Stimulated activated effector memory CD8-positive, alpha-beta T cell treated with anti-CD3 and anti-CD28 coated beads, Interleukin-12 subunit alpha, Interleukin-12 subunit beta, amount 100 ng/mL, for 72 hours (primary cell): ENCODE measurements around the gene MOB2.
"Not testable (repeated sequence)": the region's sequence is repeated elsewhere in the genome, so short reads cannot be mapped to it uniquely, and the experiment has no call there.

Experiments
- ATAC-seq: fragments of 150-1000 bp; cut with Tn5 transposase; 2 replicates; pipeline ENCODE4 v1.10.0; 2021
- DNase-seq, 2 donors: peaks; one replicate each; pipeline ENCODE4 v3.0.0; 2021 to 2022; ENCODE audit warnings: low spot score in 2 of 2
- H3K27ac Mint-ChIP-seq: one replicate; pipeline ENCODE4 v1.8.0; 2022; ENCODE audit warnings: mild to moderate bottlenecking, mixed read lengths
- H3K36me3 Mint-ChIP-seq: one replicate; pipeline ENCODE4 v1.8.0; 2022; ENCODE audit warnings: mild to moderate bottlenecking, mixed read lengths
- H3K4me1 Mint-ChIP-seq: one replicate; pipeline ENCODE4 v1.8.0; 2022; ENCODE audit warnings: mixed read lengths
- H3K4me3 Mint-ChIP-seq: one replicate; pipeline ENCODE4 v1.8.0; 2022; ENCODE audit warnings: mild to moderate bottlenecking, mixed read lengths
- H3K9me3 Mint-ChIP-seq: one replicate; pipeline ENCODE4 v1.8.0; 2022; ENCODE audit warnings: mixed read lengths

MOB2 gene

DNA sequence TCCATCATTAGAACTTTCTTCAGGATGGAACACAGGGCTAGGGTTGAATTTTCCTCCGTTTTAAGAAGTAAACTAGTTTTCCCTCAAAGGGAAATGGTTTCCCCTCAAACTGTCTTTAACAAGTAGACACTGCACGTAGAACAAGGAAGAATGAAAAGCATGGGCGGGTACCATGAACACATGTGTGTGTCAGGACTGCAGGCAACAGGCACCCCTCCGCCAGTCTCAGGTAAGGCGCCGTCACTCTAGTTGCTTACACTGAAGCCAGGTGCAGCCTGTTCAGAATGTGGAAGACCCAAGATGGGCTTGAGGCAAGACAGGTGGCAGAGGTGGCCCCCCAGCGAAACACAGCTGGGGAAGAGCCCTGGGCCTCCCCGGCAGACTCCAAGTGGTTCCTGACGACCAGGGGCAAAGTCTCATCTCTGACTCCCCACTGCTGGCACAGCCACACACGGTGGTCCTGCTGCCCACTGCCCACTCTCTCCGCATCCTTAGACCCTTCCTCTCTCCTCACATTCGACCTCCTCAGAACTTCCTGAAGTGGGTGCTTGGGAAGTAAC lies 25.4 kb upstream of the MOB2 start:
- Mint-ChIP-seq H3K36me3 (no peaks in the 10 kb centered on the region), H3K4me1 (peaks cover 77% of the 10 kb centered on the region), H3K9me3 (no peaks in the 10 kb centered on the region), H3K4me3 (no peak overlapping the region), H3K27ac (peak overlapping the region; percentile 74)
- ATAC-seq, result no peak
- no peak for DNase-seq

DNA sequence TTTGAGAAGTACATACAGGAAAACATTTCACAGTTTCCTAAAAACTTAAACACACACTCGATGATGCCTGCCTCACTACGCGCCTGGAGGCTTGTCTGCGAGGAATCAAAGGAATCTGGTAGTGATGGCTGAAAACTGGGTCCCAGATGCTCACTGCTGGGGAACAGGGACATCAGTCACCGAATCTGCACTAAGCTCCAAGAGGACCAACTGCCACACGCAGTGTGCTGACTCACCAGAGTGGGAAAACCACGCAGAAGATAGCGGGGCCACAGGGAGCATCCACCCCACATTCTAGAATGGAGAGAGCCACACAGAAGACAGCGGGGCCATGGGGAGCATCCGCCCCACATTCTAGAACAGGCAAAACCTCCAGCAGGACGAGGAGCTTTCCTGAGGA lies 24.3 kb upstream of the MOB2 start:
- peak overlapping the region; percentile 74 for H3K27ac Mint-ChIP-seq
- ATAC-seq (no peak), DNase-seq (no peak)
- no peaks in the 10 kb centered on the region for H3K36me3 Mint-ChIP-seq
- no peak overlapping the region for H3K4me3 Mint-ChIP-seq
- peaks cover 76% of the 10 kb centered on the region for H3K4me1 Mint-ChIP-seq
- H3K9me3 Mint-ChIP-seq, result no peaks in the 10 kb centered on the region

DNA sequence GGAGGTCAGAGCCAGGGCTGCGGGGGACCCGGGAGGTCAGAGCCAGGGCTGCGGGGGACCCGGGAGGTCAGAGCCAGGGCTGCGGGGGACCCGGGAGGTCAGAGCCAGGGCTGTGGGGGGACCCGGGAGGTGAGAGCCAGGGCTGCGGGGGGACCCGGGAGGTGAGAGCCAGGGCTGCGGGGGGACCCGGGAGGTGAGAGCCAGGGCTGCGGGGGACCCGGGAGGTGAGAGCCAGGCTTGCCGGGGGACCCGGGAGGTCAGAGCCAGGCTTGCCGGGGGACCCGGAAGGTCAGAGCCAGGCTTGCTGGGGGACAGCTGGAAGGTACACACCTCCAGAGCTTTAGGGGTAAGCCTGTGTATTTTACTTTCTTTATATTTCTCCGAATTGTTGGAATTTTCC lies 23.8 kb upstream of the MOB2 start:
- not testable (repeated sequence) for H3K4me3 Mint-ChIP-seq, H3K9me3 Mint-ChIP-seq, DNase-seq, H3K36me3 Mint-ChIP-seq, H3K27ac Mint-ChIP-seq, ATAC-seq
- peaks cover 70% of the 10 kb centered on the region for H3K4me1 Mint-ChIP-seq

DNA sequence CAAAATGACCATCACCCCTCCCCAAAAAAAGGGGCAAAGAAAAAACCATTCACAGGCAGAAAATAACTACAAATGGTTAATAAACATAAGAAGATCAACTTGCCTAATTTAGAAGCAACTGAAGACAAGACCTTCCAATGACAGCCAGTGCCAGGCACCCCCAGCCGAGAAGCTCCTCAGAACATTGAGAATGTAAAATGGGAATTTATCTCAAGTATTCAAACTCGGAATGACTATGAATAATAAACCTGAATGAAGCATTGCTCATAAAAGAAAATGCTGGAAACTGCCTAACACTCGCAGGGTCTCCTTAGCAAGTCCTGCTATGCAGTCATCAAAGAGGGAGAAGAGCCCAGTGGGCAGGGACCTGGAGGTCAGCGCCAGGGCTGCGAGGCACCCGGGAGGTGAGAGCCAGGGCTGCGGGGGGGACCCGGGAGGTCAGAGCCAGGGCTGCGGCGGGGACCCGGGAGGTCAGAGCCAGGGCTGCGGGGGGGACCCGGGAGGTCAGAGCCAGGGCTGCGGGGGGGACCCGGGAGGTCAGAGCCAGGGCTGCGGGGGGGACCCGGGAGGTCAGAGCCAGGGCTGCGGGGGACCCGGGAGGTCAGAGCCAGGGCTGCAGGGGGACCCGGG lies 23.2 kb upstream of the MOB2 start:
- no peak overlapping the region for H3K4me3 Mint-ChIP-seq
- H3K9me3 Mint-ChIP-seq, result no peaks in the 10 kb centered on the region
- DNase-seq (no peak), ATAC-seq (no peak)
- peaks cover 67% of the 10 kb centered on the region for H3K4me1 Mint-ChIP-seq
- H3K36me3 Mint-ChIP-seq, result no peaks in the 10 kb centered on the region
- peak overlapping the region; percentile 56 for H3K27ac Mint-ChIP-seq

DNA sequence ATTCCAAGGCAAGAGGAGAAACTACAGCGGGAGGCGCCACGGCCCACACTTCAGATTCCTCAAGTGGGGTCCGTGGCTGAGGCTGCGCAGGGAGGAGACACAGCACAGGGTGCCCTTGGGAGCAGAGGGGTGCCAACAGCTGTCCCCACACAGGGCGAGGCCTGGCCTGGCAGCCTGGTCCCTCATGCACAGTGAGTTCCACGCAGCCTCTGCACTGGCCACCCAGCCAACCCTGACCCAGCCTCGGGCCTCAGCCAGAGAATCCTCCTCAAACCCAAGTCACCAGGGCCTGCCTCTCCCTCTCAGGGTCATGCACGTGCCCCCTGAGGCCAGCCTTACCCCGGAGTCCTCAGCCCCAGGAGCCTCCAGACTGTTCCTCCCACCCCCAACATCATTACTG lies 22.4 kb upstream of the MOB2 start:
- DNase-seq, result no peak
- Mint-ChIP-seq H3K27ac (peak overlapping the region; percentile 56), H3K36me3 (no peaks in the 10 kb centered on the region), H3K4me1 (peaks cover 67% of the 10 kb centered on the region), H3K4me3 (no peak overlapping the region), H3K9me3 (no peaks in the 10 kb centered on the region)
- ATAC-seq, result no peak

DNA sequence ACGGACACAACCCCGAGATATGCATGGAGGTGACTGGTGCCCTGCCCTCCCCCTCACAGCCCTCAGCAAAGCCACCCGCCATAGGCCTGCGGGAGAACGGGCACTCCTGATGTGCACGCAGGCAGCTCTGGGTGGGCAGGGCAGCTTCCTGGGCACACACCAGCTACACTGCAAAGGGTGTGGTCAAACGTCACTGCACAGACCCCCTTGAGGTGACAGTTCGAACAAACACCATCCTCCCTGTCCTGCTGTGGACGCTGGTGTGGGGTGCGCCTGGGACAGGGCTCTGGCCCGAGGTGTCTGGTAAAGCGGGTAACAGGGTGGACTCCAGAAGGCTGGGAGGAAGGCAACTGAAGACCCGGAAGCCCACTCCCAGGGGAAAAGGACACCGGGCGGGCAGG lies 21.9 kb upstream of the MOB2 start:
- Mint-ChIP-seq H3K4me3 (no peak overlapping the region), H3K4me1 (peaks cover 67% of the 10 kb centered on the region), H3K36me3 (no peaks in the 10 kb centered on the region), H3K9me3 (no peaks in the 10 kb centered on the region), H3K27ac (peak overlapping the region; percentile 56)
- DNase-seq (no peak), ATAC-seq (no peak)

DNA sequence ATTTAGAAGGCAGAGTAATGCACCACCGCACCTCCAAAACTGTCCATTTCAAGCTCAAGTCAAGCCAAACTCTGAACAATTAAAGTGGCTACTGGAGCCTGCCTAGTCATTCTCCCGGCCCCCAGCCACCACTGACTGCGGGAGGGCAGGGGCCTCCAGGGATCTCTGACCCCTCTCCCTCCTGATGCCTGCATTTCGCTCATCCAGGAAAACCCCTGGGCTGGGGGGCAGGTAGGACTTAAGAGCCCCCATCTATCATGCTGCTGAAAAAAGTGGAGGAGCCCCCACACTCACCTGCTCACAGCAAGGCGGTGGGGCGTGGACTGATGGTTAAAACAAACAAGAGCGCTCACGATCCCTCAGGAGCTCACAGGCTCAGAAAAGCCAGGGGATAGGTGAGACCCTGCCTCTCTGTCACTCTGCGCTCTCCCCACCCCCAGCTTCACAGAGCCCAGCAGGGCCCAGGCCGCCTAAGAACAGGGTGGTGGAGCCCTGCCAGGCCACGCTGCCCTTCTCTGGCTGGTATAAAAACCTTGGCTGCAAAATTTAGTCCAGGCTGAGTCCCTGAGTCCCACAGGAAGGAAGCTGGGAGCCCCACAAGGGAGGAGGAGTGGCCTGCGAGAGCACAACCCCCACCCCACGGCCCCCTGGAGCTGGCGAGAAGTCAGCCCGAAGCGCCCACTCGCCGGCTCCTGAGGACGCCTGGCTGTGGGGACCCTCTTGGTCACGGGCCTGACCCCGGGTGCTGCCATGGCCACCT lies 21.0 kb upstream of the MOB2 start:
- peak overlapping the region; percentile 83 for H3K27ac Mint-ChIP-seq
- ATAC-seq (no peak), DNase-seq (no peak)
- no peaks in the 10 kb centered on the region for H3K36me3 Mint-ChIP-seq
- peaks cover 70% of the 10 kb centered on the region for H3K4me1 Mint-ChIP-seq
- no peaks in the 10 kb centered on the region for H3K9me3 Mint-ChIP-seq
- no peak overlapping the region for H3K4me3 Mint-ChIP-seq

DNA sequence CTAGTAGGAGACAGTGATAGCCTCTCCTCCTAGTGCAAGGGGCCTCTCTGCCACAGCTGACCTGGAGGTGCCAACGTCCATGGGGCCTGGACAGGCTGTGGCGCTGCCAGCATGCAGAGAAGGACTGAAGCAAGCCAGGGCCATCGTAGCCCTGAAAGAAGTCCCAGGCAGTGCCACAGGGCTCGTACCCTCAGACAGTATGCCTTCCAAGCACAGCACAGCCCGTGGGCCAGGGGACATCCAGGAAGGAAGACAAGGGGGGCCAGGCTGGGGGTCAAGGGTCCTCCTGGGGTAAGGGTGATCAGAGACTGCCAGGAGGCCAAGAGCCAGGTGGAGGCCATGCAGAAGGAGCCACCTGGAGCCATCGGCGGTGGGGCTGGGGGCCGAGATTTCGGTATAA lies 20.4 kb upstream of the MOB2 start:
- Mint-ChIP-seq H3K27ac (peak overlapping the region; percentile 83), H3K4me1 (peaks cover 65% of the 10 kb centered on the region), H3K4me3 (no peak overlapping the region), H3K36me3 (no peaks in the 10 kb centered on the region), H3K9me3 (no peaks in the 10 kb centered on the region)
- ATAC-seq (no peak), DNase-seq (no peak)

DNA sequence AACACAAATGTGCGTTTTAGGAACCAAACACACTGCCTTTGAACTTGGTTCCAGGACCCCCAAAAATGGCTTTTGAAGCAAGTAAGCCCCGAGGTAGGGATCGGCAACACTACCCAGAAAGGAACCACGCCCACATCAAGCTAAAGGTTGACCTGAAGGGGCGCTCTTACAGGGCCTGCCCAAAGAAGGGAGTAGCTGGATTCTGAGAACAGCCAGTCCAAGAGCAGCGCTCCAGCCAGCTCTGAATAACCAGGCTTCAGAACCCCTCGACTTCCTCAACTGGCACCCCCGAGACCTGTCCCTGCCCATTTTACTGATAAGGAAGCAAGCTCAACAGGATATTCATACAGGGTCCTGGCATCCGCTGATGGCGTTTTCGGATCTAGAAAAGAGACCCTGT lies 18.9 kb upstream of the MOB2 start:
- H3K4me3 Mint-ChIP-seq, result no peak overlapping the region
- no peak for ATAC-seq
- peaks cover 73% of the 10 kb centered on the region for H3K4me1 Mint-ChIP-seq

DNA sequence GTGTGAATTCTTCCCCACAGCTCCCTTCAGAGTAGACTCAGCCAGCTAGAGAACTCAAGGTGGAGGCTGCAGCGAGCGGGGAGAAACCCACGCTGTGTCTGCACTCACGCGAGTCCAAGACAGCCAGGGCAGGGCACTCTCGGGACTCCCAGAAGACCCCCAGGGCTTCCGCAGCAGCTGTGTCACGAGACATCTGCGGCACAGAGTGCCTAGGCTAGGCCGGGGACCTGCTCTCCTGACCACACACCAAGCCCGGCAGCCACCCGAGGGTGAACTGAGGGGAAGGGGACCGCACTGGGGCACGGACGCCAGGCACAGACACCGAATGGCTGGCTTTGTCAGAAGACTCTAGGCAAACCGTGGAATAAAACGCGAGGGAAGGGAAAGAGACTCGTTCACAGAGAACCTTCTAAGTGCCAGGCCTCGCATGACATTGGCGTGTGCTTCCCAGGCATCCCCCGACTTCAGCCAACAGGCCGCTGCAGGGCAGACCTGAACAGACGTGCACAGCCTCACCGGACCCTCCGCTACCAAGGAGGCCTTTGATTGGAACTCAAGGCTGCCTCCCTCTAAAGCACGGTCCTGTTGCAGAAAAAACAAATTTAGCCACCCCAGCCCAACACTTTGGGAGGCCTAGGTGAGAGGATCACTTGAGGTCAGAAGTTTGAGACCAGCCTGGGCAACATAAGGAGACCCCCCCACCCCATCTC lies 18.2 kb upstream of the MOB2 start:
- Mint-ChIP-seq H3K4me1 (peaks cover 80% of the 10 kb centered on the region), H3K4me3 (no peak overlapping the region), H3K36me3 (no peaks in the 10 kb centered on the region), H3K27ac (peak overlapping the region; percentile 83), H3K9me3 (no peaks in the 10 kb centered on the region)
- no peak for ATAC-seq
- DNase-seq, result no peak

More for the DNA sequence above, 18.9 kb upstream of the MOB2 start:
- Mint-ChIP-seq H3K27ac (peak overlapping the region; percentile 83), H3K9me3 (no peaks in the 10 kb centered on the region), H3K36me3 (no peaks in the 10 kb centered on the region)
- no peak for DNase-seq

DNA sequence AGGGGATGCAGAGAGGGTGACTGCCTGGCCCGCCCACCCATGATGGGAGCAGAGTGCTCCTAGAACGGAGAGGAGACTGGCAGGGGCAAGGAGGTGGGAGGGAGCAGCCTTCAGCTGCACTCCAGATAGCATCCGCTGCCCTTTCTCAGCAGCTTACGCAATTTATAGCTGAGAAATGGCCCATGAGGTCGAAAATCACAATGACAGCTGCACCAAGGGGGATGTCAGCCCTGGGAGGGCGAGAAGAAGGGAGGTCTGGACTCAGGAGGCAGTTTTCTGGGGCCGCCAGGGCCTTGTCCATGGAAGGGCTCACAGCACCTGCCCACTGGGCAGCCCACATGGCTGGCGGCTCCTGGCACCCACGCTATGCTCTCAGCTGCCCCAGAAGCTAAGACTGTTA lies 17.6 kb upstream of the MOB2 start:
- peak overlapping the region; percentile 83 for H3K27ac Mint-ChIP-seq
- H3K9me3 Mint-ChIP-seq, result no peaks in the 10 kb centered on the region
- DNase-seq (no peak), ATAC-seq (no peak)
- H3K4me3 Mint-ChIP-seq, result no peak overlapping the region
- H3K4me1 Mint-ChIP-seq, result peaks cover 76% of the 10 kb centered on the region
- peaks cover 1% of the 10 kb centered on the region for H3K36me3 Mint-ChIP-seq

DNA sequence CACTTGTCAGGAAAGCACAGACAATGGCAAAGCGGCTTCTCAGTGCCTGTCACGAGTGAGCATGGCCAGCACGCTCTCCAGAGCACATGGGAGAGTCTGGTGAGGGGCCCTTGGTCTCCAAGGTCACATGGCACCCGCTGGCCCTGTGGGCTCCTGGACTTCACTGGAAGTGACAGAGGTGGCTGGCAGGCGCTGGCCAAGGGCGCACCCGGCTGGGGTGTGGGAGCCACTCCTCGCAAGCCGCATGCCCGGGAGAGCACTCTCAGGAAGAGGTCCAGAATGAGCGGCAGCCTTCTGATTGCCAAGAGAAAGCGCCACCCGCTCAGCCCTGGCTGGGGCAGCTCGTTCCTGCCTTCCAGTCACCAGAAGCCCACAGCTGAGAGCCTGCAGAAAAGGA lies 17.1 kb upstream of the MOB2 start:
- H3K27ac Mint-ChIP-seq, result peak overlapping the region; percentile 83
- H3K36me3 Mint-ChIP-seq, result peaks cover 6% of the 10 kb centered on the region
- DNase-seq (no peak), ATAC-seq (no peak)
- no peaks in the 10 kb centered on the region for H3K9me3 Mint-ChIP-seq
- H3K4me1 Mint-ChIP-seq, result peaks cover 76% of the 10 kb centered on the region
- H3K4me3 Mint-ChIP-seq, result no peak overlapping the region

DNA sequence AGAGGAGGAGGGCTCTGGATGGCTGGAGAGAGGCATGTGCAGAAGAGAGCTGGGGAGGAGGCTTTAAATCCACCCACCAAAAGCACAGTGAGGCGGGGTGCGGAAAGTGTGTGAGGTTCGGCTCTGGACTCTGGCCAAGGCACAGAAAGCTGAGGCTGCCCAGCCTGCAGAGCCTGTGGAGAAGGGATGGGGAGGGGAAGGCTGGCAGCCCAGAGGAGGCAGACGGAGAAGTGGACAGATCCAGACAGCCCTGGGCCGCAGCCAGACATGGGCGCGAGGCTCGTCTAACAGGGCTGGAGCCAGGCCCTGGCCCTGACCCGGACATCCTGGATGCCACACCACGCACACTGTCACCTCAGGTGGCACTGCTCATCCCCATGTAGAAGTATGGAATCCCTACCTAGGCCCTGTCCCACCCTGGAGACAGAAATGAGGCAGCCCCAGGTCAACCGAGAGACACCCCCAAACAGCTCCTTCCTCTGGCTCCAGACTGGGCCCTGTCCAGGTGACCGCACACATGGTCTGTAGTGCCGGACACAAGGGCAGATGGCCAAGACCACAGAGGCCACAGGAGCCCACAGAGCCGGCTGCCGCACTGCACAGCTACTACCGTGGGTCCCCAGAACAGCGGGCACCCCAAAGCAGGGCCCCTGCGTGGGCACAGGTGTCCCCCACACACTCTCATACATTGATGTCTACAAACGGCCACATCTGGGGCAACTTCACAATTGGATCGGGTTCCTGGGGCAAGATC lies 16.6 kb upstream of the MOB2 start:
- peaks cover 7% of the 10 kb centered on the region for H3K36me3 Mint-ChIP-seq
- ATAC-seq, result no peak
- H3K9me3 Mint-ChIP-seq, result no peaks in the 10 kb centered on the region
- no peak for DNase-seq
- H3K27ac Mint-ChIP-seq, result peak overlapping the region; percentile 83
- no peak overlapping the region for H3K4me3 Mint-ChIP-seq
- H3K4me1 Mint-ChIP-seq, result peaks cover 76% of the 10 kb centered on the region

DNA sequence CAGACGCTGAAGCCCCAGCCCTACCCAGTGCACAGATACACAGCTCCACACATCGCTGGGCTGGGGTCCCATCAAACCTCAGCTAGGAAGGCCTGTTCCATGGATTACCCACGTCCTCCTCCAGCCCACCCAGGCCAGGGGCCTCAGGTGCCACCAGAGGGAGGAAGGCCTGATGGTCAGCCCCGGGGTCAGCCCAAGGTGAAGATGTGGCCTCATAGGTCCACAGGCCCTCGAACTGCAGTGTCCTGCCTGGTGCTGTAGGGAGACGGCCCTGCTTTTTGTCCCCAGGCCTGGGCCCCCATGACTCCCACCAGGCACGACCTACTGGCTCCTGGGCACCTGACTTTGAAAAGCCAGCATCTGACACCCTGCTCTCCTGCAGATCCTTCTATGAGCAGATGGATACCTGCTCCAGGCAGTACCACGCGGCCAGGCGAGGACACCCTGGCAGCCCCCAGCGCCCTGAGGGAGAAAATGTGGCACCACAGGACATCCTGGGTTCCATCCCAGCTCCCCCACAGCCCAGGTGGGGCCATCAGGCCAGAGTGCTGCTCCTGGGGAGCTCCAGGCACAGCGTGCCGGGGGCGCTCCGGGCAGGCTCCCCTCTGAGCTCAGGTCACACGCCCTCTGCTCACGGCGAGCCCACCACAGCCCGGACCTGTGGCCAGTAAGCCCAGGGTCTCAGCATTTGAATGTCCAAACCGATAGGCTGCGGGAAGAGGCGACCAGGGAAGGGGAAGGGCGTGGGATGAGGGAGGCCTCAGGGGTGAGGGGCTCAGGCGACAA lies 15.8 kb upstream of the MOB2 start:
- ATAC-seq (no peak), DNase-seq (no peak)
- Mint-ChIP-seq H3K4me3 (no peak overlapping the region), H3K27ac (peak overlapping the region; percentile 83), H3K36me3 (peaks cover 7% of the 10 kb centered on the region), H3K4me1 (peaks cover 76% of the 10 kb centered on the region), H3K9me3 (no peaks in the 10 kb centered on the region)
